Nephron progenitor cell (in vitro differentiated cells): Measurements from ENCODE around the gene CXCL12.
A peak's percentile ranks its signal among the peaks of the same experiment; 100 is the strongest.

Experiments used
- DNase-seq: peaks from one replicate; pipeline ENCODE4 v3.0.0; 2021
- H3K27ac Mint-ChIP-seq: 2 replicates; pipeline ENCODE4 v1.8.0; 2021; ENCODE audit warnings: mild to moderate bottlenecking, moderate library complexity, mixed read lengths
- H3K27me3 Mint-ChIP-seq: 2 replicates; pipeline ENCODE4 v1.8.0; 2021; ENCODE audit warnings: mild to moderate bottlenecking, low read depth, mixed read lengths; ENCODE audit not compliant: poor library complexity
- H3K36me3 Mint-ChIP-seq: 2 replicates; pipeline ENCODE4 v1.8.0; 2021; ENCODE audit warnings: low read depth, mixed read lengths
- H3K4me1 Mint-ChIP-seq: 2 replicates; pipeline ENCODE4 v1.8.0; 2021; ENCODE audit warnings: mixed read lengths
- H3K4me3 Mint-ChIP-seq: 2 replicates; pipeline ENCODE4 v1.8.0; 2021; ENCODE audit warnings: mild to moderate bottlenecking, moderate library complexity, mixed read lengths
- H3K9me3 Mint-ChIP-seq: 2 replicates; pipeline ENCODE4 v1.8.0; 2021; ENCODE audit warnings: mild to moderate bottlenecking, moderate library complexity, mixed read lengths
- CTCF ChIP-seq: fragments of 200-600 bp; sonication (generic); IDR thresholded peaks from 2 replicates; pipeline ENCODE4 v1.5.0; 2021; ENCODE audit warnings: antibody characterized with exemption

Gene CXCL12

GRCh38 chr10:44385026-44385695 is at the start of gene CXCL12:
CXCL12 (minus strand) TSS chr10:44385097; CDS start chr10:44385005, 92 bp downstream.
- peaks cover 41% of the 10 kb centered on the region for H3K27me3 Mint-ChIP-seq
- no peaks in the 10 kb centered on the region for H3K9me3 Mint-ChIP-seq
- peak within 1 kb of the TSS; percentile 83 for H3K27ac Mint-ChIP-seq
- H3K4me3 Mint-ChIP-seq = peak within 1 kb of the TSS; percentile 88
- H3K36me3 Mint-ChIP-seq = peaks cover 7% of the 10 kb centered on the region
- H3K4me1 Mint-ChIP-seq = peaks cover 43% of the 10 kb centered on the region
- TF ChIP-seq CTCF = no peak
- DNase-seq = peak; percentile 87

GRCh38 chr10:44427479-44427878 is 42.6 kb upstream of the CXCL12 start:
- TF ChIP-seq CTCF = no peak
- no peak for DNase-seq
- H3K4me3 Mint-ChIP-seq = no peak overlapping the region
- peaks cover 43% of the 10 kb centered on the region for H3K9me3 Mint-ChIP-seq
- H3K36me3 Mint-ChIP-seq = peaks cover 6% of the 10 kb centered on the region
- H3K4me1 Mint-ChIP-seq = peaks cover 12% of the 10 kb centered on the region
- peaks cover 10% of the 10 kb centered on the region for H3K27me3 Mint-ChIP-seq
- no peak overlapping the region for H3K27ac Mint-ChIP-seq

- Mint-ChIP-seq H3K36me3 (peaks cover 6% of the 10 kb centered on the region), H3K27ac (no peak overlapping the region), H3K27me3 (peaks cover 12% of the 10 kb centered on the region), H3K9me3 (peaks cover 39% of the 10 kb centered on the region), H3K4me1 (peaks cover 12% of the 10 kb centered on the region), H3K4me3 (no peak overlapping the region)
- no peak for TF ChIP-seq CTCF
- no peak for DNase-seq
Measured at GRCh38 chr10:44427037-44427436, 42.1 kb upstream of the CXCL12 start.

- peaks cover 33% of the 10 kb centered on the region for H3K9me3 Mint-ChIP-seq
- peaks cover 6% of the 10 kb centered on the region for H3K36me3 Mint-ChIP-seq
- H3K27ac Mint-ChIP-seq = no peak overlapping the region
- H3K4me3 Mint-ChIP-seq = no peak overlapping the region
- no peak for DNase-seq
- peaks cover 12% of the 10 kb centered on the region for H3K4me1 Mint-ChIP-seq
- peaks cover 14% of the 10 kb centered on the region for H3K27me3 Mint-ChIP-seq
- TF ChIP-seq CTCF = no peak
Measured at GRCh38 chr10:44426247-44427034, 41.5 kb upstream of the CXCL12 start.

GRCh38 chr10:44425466-44425865 is 40.6 kb upstream of the CXCL12 start:
- Mint-ChIP-seq H3K27ac (no peak overlapping the region), H3K4me3 (no peak overlapping the region), H3K9me3 (peaks cover 23% of the 10 kb centered on the region), H3K27me3 (peaks cover 11% of the 10 kb centered on the region), H3K4me1 (peaks cover 12% of the 10 kb centered on the region), H3K36me3 (no peaks in the 10 kb centered on the region)
- no peak for TF ChIP-seq CTCF
- DNase-seq = no peak
